ENCODE data around the gene HVCN1.

- TF ChIP-seq CHD2 (IDR thresholded peaks at IDR 0.05; ENCODE audit: low read length, partially characterized antibody) (no peak), CTCF (IDR thresholded peaks at IDR 0.05) (no peak), RCOR1 (IDR thresholded peaks at IDR 0.05; ENCODE audit: low read depth, low read length) (no peak), E2F6 (IDR thresholded peaks at IDR 0.05; ENCODE audit: borderline replicate concordance, low read depth) (no peak), HMGXB4 (CRISPR knock-in tag; IDR thresholded peaks at IDR 0.05; ENCODE audit: borderline replicate concordance) (no peak), BHLHE40 (IDR thresholded peaks at IDR 0.05; ENCODE audit: low read depth, low read length) (no peak), RNF2 (IDR thresholded peaks at IDR 0.05; ENCODE audit: borderline replicate concordance, low read depth) (no peak), RAD21 (conservative IDR thresholded peaks at IDR 0.05 in 1 of 2, IDR thresholded peaks at IDR 0.05 in 1 of 2) (no peak), KDM1A (IDR thresholded peaks at IDR 0.05; ENCODE audit: low read depth) (no peak), MAFK (IDR thresholded peaks at IDR 0.05; ENCODE audit: partially characterized antibody) (no peak), ZC3H11A (IDR thresholded peaks at IDR 0.05) (no peak), MYC (IDR thresholded peaks at IDR 0.05; ENCODE audit: borderline replicate concordance, low read length) (no peak), EHF (CRISPR knock-in tag; IDR thresholded peaks at IDR 0.05) (no peak)
- TF ChIP-seq, protein P1, sequence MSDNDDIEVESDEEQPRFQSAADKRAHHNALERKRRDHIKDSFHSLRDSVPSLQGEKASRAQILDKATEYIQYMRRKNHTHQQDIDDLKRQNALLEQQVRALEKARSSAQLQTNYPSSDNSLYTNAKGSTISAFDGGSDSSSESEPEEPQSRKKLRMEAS (IDR thresholded peaks at IDR 0.05): no peak
These were observed 10.9 kb upstream of the HVCN1 start for GRCh38 chr12:110699591-110700445.
